ENCODE data around the gene SMC1B. TPM values are rescaled to one million over a fixed set of nuclear protein-coding genes. Genes with fewer than 3 reads are reported as not detected.

The SMC1B gene
- total and polyA plus RNA-seq, 4 donors: 0.01 to 0.04 TPM; not detected in 2

GRCh38 chr22:45351956-45352355 lies 61.4 kb downstream of the SMC1B start:
- Histone ChIP-seq H3K27me3 (ENCODE audit: control insufficient read depth in 3 of 3, insufficient read depth in 3 of 3, low read length in 2 of 3) (no peaks in the 10 kb centered on the region), H3K9me3 (ENCODE audit: control insufficient read depth in 4 of 4, insufficient read depth in 3 of 4, low read length in 3 of 4) (no peaks in the 10 kb centered on the region), H3K9ac (ENCODE audit: insufficient read depth in 1 of 2, low read length in 2 of 2) (no peak overlapping the region), H3K27ac (ENCODE audit: low read depth in 1 of 2, low read length in 1 of 2) (no peak overlapping the region), H3K4me3 (no peak overlapping the region), H3K36me3 (ENCODE audit: control insufficient read depth in 4 of 4, insufficient read depth in 4 of 4, low read length in 4 of 4) (peaks cover 0 to 2% (median 0%) of the 10 kb centered on the region in 4 donors), H3K4me1 (ENCODE audit: control insufficient read depth in 5 of 5, insufficient read depth in 5 of 5, low read length in 5 of 5) (no peaks in the 10 kb centered on the region)
- no peak for TF ChIP-seq CTCF (IDR thresholded peaks at IDR 0.05; ENCODE audit: control extremely low read depth, extremely low read depth)
- ATAC-seq (ENCODE audit: insufficient read depth, low FRiP score) (no peak), DNase-seq (no peak)
- 94 to 100% methylated on average over 1 of the region's 1 CpG for WGBS, 2 donors

- Histone ChIP-seq H3K4me1 (ENCODE audit: control insufficient read depth in 5 of 5, insufficient read depth in 5 of 5, low read length in 5 of 5) (no peaks in the 10 kb centered on the region), H3K9ac (ENCODE audit: insufficient read depth in 1 of 2, low read length in 2 of 2) (no peak overlapping the region), H3K27me3 (ENCODE audit: control insufficient read depth in 3 of 3, insufficient read depth in 3 of 3, low read length in 2 of 3) (no peaks in the 10 kb centered on the region), H3K9me3 (ENCODE audit: control insufficient read depth in 4 of 4, insufficient read depth in 3 of 4, low read length in 3 of 4) (no peaks in the 10 kb centered on the region), H3K27ac (ENCODE audit: low read depth in 1 of 2, low read length in 1 of 2) (no peak overlapping the region), H3K36me3 (ENCODE audit: control insufficient read depth in 4 of 4, insufficient read depth in 4 of 4, low read length in 4 of 4) (peaks cover 0 to 6% (median 1%) of the 10 kb centered on the region in 4 donors), H3K4me3 (no peak overlapping the region)
- ATAC-seq (ENCODE audit: insufficient read depth, low FRiP score): no peak
- DNase-seq: no peak
- TF ChIP-seq CTCF (IDR thresholded peaks at IDR 0.05; ENCODE audit: control extremely low read depth, extremely low read depth): no peak
- 97 to 99% methylated on average over 3 of the region's 3 CpGs for WGBS, 2 donors
Observed at GRCh38 chr22:45349916-45350315, 63.5 kb downstream of the SMC1B start.

- no peaks in the 10 kb centered on the region for H3K27me3 ChIP-seq (ENCODE audit: control insufficient read depth in 3 of 3, insufficient read depth in 3 of 3, low read length in 2 of 3)
- no peak overlapping the region for H3K27ac ChIP-seq (ENCODE audit: low read depth in 1 of 2, low read length in 1 of 2)
- no peak for ATAC-seq (ENCODE audit: insufficient read depth, low FRiP score)
- peak in 2 of 3 donors; percentile 20 to 28 for DNase-seq
- peaks cover 0 to 20% (median 11%) of the 10 kb centered on the region in 4 donors for H3K36me3 ChIP-seq (ENCODE audit: control insufficient read depth in 4 of 4, insufficient read depth in 4 of 4, low read length in 4 of 4)
- no peak overlapping the region for H3K9ac ChIP-seq (ENCODE audit: insufficient read depth in 1 of 2, low read length in 2 of 2)
- no peak overlapping the region for H3K4me3 ChIP-seq
- H3K9me3 ChIP-seq (ENCODE audit: control insufficient read depth in 4 of 4, insufficient read depth in 3 of 4, low read length in 3 of 4): no peaks in the 10 kb centered on the region
- H3K4me1 ChIP-seq (ENCODE audit: control insufficient read depth in 5 of 5, insufficient read depth in 5 of 5, low read length in 5 of 5): no peaks in the 10 kb centered on the region
- TF ChIP-seq CTCF (IDR thresholded peaks at IDR 0.05; ENCODE audit: control extremely low read depth, extremely low read depth): no peak
- 67 to 73% methylated on average over 5 of the region's 5 CpGs for WGBS, 2 donors
Observed at GRCh38 chr22:45344334-45344733, 69.1 kb downstream of the SMC1B start.

GRCh38 chr22:45343143-45343542 lies 70.3 kb downstream of the SMC1B start:
- H3K9ac ChIP-seq (ENCODE audit: insufficient read depth in 1 of 2, low read length in 2 of 2): no peak overlapping the region
- no peaks in the 10 kb centered on the region for H3K27me3 ChIP-seq (ENCODE audit: control insufficient read depth in 3 of 3, insufficient read depth in 3 of 3, low read length in 2 of 3)
- WGBS, 2 donors: 87 to 89% methylated on average over 8 of the region's 8 CpGs
- H3K4me1 ChIP-seq (ENCODE audit: control insufficient read depth in 5 of 5, insufficient read depth in 5 of 5, low read length in 5 of 5): no peaks in the 10 kb centered on the region
- peaks cover 0 to 20% (median 15%) of the 10 kb centered on the region in 4 donors for H3K36me3 ChIP-seq (ENCODE audit: control insufficient read depth in 4 of 4, insufficient read depth in 4 of 4, low read length in 4 of 4)
- ATAC-seq (ENCODE audit: insufficient read depth, low FRiP score): no peak
- H3K9me3 ChIP-seq (ENCODE audit: control insufficient read depth in 4 of 4, insufficient read depth in 3 of 4, low read length in 3 of 4): no peaks in the 10 kb centered on the region
- no peak overlapping the region for H3K27ac ChIP-seq (ENCODE audit: low read depth in 1 of 2, low read length in 1 of 2)
- DNase-seq: no peak
- TF ChIP-seq CTCF (IDR thresholded peaks at IDR 0.05; ENCODE audit: control extremely low read depth, extremely low read depth): no peak
- no peak overlapping the region for H3K4me3 ChIP-seq

All from lung (tissue), 12 donors.